Activated naive CD4-positive, alpha-beta T cell (primary cell): ENCODE data around the gene FAM47E.
A peak's percentile ranks its signal among the peaks of the same experiment; 100 is the strongest.

ENCODE experiments used
- DNase-seq, 4 experiments: peaks; one replicate each; lab custom pipeline; 2025; lab: John Stamatoyannopoulos, UW

The FAM47E gene, protein sequence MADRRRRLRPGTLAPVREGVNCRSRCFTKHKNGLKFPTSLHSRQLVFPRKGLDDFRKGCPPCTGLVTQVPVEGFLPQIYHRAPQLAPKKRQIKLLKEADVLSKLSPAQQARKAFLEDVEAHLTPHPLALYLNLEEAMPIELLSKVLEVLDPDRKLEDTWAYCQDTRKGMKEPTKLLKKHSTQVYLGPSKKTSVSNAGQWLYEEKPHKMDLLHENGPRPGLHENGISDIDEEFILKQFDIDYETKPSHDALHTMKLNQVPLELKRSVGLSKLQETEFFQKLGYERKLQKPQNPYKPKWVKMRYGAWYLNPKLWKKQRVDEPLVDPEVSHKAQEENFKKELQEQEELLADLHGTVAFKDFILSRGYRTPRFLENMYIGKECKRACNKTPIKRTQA

DNA sequence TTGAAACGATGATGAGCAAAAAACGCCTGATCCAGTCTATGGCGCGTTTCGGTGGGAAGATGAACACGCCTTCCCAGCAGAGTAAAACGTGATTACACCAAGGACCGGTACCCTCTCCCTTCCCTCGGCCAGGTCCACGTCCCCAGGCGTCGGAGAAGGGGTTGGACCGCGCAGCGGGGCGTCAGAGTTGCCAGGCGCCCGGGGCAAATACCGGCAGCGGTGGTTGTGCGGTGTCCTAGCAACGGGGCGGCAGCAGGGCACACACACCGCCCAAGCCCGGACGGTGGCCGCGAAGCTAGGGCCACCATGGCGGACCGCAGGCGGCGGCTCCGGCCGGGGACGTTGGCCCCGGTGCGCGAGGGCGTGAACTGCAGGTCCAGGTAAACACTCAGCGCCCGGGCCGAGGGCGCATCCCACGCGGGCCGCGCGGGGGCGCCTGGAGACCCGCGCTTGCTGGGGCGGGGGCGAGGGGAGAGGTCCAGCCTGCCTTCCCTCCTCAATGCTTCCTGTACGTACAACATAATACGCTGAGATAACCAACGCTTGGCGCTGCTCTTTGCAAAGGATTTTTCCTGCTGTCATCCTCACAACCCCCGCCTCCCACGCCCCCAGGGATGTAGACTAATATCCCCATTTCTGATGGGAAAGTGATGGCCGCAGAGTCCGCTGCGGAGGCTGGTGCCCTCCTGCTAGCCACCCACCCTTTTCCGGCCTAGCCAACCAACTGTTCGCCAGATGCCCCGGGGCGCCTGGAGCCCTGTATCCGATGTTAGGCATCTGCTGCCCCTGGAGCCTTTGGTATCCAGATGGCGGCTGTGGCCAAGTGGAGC, at the start of gene FAM47E:
Gene FAM47E, plus strand, starts transcription at position 281 of the 830 bp plus-strand sequence. Its CDS starts 26 bp downstream, at position 307.
- DNase-seq = peak in 2 of 4 experiments; percentile 1 to 8

DNA sequence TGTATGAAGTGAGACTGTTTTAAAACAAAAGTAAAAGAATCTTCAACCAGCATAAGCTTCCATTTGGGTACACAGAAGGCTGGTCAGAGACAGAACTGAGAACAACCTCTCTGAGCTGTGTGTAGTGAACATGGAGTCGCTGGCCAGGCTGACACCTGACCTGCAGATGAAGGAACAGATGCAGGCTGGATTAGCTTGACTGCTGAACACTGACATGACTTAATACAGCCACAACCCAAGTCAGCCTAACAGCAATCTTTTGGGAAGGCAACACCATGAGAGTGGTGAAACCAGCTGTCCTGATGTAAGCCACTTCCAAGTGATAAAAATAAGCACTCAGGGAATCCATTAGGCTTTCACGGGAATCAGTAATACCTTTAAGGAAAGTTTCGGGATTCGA, 48.0 kb upstream of the FAM47E start:
- no peak for DNase-seq

DNA sequence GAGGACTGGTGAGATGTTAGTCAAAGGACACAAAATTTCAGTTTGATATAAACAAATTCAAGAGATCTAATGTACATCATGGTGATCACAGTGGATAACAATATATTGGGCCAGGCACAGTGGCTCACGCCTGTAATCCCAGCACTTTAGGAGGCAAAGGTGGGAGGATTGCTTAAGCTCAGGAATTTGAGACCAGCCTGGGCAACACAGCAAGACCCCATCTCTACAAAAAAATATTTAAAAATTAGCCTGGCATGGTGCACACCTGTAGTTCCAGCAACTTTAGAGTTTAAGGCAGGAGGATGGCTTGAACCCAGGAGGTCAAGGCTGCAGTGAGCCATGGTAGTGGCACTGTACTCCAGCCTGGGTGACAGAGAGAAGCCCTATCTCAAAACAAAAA, 46.6 kb upstream of the FAM47E start:
- DNase-seq = no peak

DNA sequence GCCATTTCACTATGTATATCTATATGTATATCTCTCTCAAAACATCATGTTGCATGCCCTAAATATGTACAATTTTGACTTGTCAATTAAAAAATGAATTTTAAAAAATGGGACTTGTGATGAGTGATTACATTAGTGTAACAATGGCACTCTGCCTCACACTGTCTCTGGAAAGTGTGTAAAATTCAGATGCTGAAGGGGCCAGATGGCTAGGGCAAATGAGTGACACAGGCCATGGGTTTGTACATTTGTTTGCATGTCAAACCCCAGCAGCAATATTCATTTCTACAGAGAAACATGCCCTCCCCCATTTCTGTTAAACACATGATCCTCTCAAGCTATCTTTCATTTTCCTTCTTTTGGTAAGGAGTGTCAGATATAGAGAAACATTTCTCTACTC, 46.0 kb upstream of the FAM47E start:
- no peak for DNase-seq

DNA sequence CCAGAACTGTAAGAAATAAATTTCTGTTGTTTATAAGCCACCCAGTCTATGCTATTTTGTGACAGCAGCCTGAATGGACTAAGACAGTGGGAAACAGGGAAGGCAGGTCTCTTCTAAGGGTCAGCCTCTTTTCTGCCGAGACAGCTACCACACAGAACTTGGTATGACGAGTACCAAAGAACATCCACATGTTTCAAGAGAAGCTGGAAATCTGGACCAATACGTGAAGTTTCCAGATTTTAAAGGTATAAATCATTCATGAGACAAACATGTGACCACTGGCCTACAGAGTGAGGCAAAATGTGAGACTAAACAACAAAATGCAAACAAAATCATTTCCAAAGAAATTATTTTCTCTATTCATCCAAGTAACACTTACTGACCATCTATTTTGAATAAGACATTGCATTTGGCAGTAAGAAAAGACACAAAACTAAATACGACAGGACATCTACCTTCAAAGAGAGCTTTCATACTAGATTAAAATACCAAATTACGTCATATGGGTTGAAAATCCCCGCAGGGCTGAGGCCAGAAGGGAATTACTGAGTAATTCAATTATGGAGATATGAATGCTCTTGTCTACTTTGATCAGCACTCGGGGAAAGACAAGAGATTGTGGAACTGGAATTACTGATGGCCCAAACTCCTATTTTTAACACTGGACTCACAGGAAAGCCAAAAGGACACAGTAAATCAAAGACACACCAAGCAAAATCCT, 45.1 kb upstream of the FAM47E start:
- DNase-seq = no peak

DNA sequence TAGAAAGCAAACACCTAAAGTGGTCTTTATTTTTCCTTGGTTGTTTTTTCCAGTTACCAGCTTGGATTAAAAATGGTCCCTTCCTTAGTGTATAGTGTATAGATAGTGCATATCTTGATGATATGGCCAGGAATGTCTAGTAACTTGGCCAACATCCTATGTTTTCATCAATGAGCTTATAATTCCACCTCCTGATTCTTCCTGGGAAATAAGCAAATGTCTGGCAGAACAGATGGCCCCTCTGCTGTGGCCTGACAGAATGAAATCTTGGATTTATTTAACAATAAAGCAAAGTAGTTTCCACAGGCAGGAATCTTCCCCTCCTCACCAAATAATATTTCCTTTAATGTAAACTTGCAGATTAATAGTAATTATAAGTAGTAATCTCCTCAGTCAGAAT, 44.0 kb upstream of the FAM47E start:
- no peak for DNase-seq

DNA sequence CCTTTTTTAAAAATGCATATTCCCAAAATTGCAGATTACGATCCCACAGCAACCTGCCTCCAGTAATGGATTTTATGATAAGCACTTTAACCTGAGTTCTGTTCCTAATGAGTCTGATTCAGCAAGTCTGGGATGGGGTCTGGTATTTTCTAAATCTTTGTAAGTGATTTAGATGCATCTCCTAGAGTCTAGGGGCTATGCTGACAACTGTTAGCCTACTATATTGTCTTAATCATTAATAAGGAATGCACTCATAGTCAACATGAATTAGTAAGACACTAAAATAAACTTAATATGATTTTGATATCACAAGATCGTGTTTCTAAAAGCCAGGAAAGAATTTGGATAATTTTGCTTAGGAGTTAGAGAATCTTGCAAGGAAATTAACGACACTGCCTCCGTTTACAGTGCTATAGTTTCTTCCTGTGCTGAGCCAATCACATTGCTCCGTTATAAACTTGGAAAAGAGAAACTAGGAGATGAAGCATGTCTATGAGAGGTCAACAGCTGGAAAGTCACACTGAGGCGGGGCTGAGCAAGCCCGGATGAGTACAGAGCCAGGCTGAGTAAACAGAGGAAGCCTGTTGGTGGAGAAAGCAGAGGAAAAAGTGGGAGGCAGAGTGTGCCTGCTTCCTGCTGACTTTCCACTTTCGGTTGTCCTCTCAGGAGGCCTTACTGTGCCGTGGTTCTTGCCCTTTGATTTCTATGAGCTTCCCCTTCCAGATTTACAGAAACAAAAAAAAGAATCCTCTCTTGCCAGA, 43.3 kb upstream of the FAM47E start:
- DNase-seq = no peak

DNA sequence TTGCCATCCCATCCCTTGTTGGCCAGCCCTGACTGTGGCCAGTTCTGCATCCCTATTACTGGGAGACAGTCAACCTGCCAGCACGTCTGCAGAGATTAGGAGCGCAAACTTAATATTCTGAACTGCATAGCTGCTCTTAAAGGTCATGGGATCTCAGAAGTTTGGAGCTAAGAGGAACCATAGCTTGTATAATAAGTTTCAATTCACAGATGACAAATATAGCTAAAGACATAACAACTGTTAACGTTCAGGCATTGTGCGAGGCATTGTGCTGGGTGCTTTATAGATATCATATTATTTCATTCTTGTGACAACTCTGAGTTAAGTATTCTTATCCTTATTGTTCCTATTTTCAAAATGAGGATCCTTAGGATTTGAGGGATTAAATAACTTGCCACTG, 41.6 kb upstream of the FAM47E start:
- DNase-seq = no peak

DNA sequence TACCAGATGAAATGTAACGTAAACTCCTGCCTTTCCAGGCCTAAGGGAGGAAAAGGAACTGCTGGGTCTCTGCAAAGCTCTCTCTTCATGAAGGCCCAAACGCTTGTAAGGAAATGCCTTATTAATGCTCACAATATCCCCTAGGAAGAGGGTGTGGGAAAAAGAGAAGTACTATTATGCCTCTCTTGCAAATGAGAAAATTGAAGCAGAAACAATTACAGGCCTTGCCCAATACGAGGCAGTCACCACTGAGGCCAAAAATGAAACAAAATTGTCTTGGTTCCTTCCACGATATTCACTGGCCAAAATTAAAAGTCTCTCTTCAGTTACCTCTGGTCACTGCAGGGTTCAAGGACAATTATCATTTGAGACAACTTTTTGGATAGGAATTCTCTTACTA, 41.1 kb upstream of the FAM47E start:
- no peak for DNase-seq

DNA sequence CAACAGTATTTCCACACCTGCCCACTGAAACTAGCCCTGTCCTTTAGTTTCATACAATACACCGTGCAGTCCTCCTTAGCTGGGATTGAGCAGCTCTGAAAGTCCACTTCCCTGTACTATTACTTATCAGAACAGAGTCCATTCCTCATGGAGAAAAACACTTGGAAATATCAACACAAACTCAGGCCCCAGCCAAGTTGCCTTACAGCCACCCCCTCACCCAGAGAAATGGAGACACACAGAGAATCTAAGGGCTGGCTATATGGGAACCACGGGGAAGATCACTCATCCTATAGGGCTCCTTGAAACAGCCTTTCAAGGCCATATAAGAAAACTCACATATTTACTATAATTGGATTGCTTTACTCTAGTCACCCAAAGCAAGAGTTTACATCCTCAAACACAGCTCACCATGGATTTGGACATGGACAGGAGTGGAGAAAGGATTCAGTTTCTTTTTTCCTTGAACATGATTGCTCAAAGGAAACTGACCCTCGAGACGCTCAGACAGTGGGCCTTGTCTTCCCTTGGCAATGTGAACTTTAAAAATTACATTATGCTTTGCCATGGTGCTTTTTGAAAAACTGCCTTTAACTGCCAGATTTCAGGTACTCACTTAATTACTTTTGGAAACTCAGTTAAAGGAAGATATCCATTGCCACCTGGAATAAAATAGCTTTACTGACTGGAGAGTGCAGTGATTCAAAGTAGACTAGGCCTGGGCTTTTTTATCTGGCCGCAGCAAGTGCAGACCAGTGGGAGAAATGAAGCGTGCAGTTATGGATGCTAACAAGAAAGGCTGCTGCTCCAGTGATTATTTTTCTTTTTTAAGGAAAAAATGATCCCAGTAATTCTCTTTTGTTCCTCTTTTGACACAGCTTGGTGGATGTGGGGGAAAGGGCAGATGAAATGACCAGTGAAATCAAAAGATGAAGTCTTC, 39.5 kb upstream of the FAM47E start:
- no peak for DNase-seq

DNA sequence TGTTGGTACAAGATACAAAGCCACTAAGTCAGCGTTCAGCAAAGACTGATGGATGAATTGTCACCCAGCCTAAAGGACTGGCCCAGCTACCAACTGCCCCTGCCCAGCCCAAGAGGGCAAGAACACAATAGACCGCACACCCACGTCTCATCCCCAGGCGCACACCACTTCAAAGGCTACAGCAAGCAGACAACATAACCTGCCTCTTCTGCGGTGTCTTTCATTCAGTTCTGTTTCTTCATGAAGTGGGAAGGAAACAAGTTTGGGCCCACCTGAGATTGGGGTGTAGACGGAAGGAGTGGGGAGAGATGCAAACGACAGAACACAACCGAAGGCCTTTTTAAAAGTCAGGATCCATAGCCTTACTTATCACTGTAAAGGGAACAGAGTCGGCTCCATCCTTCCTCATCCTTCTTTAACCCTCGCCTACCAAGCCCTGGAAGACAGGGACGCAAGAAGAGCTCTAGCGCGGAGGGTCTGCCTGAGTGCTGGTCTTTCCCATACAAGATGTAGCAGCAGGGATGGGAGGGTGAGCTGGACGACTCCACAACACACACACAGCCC, 38.6 kb upstream of the FAM47E start:
- peak in 3 of 4 experiments; percentile 5 to 14 (median 9) for DNase-seq

DNA sequence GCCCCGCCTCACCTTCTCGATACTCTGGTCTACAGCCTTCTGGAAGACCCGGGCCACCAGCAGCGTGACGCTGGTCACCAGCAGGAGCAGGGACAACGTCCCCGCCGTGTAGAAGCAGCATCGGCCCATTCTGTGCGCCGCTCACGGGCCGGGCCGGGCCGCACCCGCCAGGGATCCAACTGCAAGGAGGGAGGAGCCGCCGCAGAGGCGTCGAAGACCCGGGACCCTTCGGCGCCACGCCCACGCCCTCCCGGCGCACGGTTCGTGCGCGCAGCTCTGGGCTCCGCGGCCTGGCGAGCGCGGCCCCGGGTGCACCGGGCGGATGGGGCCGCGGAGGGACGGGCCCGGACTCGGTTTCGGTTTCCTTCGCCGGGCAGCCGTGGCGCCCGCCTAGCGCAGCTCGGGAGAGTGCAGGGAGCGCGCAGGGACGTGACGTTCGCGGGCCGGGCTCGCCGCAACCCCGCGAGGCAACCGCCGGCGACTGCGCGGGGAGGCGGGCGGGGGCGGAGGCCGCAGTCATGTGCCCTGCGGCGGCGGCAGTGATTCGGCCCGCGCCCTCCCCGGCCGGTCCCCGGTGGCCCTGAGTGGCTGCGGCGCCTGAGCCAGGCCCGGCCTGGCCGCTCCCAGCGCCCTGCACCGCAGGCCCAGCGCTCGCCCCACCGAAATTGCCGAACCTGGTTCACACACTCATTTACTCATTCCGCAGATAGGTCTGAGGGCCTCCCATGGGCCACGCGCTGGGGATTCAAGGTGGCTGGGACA, 37.9 kb upstream of the FAM47E start, which contains the start of gene SCARB2:
Gene SCARB2, minus strand, starts transcription at position 410 of the 762 bp plus-strand sequence. Its CDS starts 281 bp downstream, at position 129.
- peak; percentile 25 to 73 (median 48) for DNase-seq

DNA sequence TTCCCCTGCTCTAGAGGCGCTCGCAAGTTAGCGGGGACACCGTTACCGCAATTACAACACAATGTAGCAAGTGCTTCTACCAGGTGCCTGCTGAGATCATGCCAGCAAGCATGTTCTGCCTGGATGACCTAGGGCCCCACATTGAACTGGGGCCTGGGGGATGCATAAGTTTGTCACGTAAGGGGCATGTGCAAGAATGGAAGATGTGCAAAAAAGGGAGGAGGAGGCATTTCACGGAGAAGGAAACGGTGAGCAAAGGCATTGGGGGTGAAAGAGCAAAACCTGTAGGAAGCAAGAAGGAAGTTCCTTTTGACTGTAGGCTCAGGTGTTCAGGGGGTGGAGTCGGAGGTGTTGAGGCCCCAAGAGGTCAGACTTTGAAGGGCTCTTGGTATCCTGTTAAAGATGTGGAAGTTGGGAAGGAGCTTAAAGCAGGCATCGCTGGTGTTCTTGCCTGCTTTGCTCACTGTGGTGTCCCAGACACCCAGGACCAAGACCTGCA, 37.3 kb upstream of the FAM47E start:
- no peak for DNase-seq

DNA sequence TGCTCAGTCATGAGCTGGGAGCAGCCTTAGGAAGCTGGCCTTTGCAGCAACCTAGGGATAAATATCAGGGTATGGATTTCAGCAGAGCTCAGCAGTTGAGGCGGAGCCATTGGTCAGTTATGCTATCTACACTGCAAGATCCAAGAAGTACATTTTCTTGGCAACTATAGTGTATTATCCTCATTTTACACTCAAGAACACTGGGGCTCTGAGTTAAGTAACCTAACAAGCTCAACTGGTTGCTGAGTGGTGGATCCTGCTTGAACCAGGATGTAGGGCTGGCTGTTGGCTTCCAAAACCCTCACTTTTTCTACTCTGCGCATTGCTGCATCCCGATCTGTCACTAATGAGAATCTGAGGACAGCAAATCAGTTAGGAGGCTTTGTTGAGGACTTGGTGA, 36.4 kb upstream of the FAM47E start:
- DNase-seq = no peak

DNA sequence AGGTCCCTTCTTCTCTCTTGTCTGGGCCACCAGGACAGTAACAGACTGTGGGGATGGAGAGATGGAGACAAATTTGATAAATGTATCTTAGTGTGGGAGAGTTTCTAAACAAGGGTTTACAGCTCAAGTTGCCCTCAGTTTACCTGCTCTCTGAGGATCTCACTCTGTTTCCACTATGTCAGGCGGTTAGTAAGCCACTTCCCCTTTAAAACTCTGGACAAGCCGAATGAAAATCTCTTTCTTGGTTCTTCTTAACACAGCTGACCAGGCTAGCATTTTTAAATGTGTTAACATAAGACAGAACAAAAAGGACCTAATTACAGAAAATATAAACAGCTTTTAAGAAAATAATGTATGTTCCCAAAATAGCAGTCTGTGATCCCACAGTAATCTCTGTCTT, 35.0 kb upstream of the FAM47E start:
- no peak for DNase-seq

DNA sequence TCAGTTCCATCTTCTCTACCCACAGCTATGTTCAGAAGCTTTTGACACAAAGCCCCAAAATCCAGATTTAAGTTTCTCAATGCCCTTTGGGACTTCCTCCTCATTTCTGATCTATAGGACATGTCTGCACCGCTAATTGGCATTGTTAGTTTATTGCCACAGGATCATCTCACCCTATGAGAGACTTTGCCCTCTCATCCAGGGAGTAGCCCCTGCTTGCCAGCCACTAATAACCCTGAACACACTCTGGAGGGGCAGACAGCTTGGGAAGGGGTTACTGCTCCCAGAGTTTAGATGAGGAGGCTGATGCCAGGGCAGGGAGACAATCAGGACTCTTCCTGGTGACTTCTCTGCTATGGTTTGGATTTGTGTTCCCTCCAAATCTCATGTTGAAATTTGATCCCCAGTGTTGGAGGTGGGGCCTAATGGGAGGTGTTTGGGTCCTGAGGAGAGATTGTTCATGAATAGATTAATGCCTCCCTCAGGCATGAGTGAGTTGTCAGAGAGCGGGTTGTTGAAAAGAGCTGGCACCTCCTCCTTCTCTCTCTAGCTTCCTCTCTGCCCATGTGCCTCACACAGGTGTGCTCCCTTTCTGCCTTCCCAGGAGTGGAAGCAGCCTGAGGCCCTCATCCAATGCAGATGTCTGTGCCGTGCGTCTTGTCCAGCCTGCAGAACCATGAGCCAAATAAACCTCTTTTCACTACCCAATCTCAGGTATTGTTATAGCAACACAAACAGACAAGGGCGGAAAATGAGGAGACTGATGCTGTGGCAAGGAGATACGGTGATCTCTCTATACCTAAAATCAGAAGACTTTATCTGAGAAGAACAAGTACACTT, 34.3 kb upstream of the FAM47E start:
- no peak for DNase-seq

DNA sequence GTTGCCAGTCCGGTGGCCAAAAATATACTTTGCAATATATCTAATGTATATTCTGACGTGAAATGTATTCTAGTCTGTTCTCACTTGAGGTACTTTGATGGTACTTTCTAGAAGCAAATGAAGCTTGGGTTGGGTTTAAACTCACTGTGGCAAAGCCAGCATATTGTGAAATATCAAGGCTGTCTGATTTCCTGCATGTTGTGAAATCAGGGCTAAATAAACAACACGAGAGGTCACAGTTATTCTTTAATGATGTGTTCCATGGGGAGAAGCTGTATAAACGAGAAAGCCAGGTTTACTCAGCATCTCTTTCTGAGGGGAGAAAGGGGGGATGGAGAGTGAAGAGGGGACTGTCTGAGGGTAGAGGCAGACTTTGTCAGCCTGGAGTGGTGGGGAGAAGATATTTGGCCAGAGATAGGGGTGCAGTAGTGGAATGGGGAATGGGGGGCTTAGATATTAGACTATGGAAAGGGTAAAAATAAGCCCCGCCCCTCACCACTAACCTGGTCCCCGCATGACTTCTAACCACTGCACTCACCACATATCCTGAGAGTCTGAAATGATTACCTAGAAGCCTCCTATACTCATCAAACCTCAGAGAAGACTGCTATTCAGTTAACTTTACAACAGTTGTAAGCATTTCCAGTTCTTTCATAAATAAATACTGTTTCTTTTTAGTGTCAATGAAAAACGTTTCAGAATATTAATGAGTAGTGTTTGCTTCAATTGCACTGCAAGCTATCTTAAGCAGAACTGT, 32.0 kb upstream of the FAM47E start:
- DNase-seq = no peak

DNA sequence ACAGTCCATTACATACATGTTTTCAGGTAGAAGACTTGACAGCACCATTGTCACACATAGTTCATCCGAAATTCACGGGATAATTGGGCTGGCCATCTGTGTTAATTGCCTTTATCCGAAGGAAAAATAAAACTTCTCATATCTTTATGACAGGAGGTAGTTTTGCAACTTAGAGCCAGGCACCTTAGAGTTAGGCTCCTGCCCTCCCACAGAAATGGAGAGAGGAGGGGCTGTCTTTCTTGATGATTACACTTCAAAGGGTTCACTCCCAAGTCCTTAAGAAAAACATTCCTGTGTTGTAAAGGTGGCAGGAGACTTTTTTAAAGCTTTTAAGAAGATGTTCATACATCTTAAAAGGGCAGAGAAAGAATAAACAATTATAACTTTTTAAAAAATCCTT, 27.4 kb upstream of the FAM47E start:
- no peak for DNase-seq
